Spleen (tissue), 7 donors: ENCODE data around the gene PTMA.

Experiments
- POLR2A ChIP-seq, 3 donors: fragments of 450-650 bp; IDR thresholded peaks; one replicate each; pipeline ENCODE4 v1.5.1; 2017; ENCODE audit warnings: antibody characterized with exemption in 3 of 3, mild to moderate bottlenecking in 1 of 3
- TF ChIP-seq, protein P1 (sequence below), 11 experiments: fragments of 200-600 bp in 7 of 11; fragments of 450-650 bp in 4 of 11; sonication (generic) in 4 of 11; IDR thresholded peaks in 8 of 11; conservative IDR thresholded peaks in 3 of 11; 1 replicate in 7 of 11; 2 replicates in 4 of 11; pipeline versions ENCODE4 v1.4.0 to v1.8.0; 2016 to 2021; ENCODE audit warnings: antibody characterized with exemption in 11 of 11, inconsistent platforms in 4 of 11, mild to moderate bottlenecking in 1 of 11
- donor health status: DM: no; HTN: no; CAD: no; lungs with moderate emphysema.
- donor health status: DM: no; HTN: no; CAD: no.
- donor health status: DM: no; HTN: no; CAD: no.

DNA sequence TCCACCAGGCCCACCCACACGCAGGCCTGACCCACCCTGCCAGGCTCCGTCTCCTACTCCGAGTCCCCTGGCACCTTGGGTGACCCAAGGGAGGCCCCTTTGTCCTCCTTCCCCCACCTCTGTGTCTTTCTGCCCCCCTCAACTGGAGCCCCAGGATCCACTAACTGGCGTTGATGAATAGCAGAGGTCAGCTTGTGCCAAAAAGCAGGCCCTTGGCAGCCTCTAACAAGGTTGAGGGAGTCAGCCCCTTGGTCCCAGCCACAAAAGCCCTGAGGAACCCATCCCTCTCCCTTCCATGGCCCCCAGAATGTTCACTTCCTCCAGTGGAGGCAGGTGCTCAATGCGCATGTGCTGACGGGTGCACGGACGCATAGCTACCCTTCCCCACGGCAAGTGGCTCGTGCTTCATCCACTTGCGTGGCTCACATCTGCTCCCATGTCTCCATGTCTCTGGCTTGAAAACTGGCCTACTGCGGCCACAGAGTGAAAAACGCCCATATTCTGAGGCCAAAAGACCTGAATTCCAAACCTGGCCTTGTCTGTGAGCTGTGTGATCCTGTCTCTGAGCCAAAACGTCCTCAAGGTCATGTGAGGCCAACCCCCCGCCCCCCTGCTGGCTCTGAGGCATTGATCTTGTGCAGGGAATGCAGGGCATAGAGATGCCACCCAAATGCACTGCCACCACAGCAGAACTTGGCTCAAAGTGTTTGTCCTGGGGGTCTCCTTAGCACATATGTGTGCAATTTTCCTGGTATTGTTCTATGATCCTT, 19.0 kb upstream of the PTMA start:
- TF ChIP-seq, protein P1, sequence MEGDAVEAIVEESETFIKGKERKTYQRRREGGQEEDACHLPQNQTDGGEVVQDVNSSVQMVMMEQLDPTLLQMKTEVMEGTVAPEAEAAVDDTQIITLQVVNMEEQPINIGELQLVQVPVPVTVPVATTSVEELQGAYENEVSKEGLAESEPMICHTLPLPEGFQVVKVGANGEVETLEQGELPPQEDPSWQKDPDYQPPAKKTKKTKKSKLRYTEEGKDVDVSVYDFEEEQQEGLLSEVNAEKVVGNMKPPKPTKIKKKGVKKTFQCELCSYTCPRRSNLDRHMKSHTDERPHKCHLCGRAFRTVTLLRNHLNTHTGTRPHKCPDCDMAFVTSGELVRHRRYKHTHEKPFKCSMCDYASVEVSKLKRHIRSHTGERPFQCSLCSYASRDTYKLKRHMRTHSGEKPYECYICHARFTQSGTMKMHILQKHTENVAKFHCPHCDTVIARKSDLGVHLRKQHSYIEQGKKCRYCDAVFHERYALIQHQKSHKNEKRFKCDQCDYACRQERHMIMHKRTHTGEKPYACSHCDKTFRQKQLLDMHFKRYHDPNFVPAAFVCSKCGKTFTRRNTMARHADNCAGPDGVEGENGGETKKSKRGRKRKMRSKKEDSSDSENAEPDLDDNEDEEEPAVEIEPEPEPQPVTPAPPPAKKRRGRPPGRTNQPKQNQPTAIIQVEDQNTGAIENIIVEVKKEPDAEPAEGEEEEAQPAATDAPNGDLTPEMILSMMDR (IDR thresholded peaks at IDR 0.05 in 8 of 11, conservative IDR thresholded peaks at IDR 0.05 in 3 of 11), result no peak
- TF ChIP-seq POLR2A (IDR thresholded peaks at IDR 0.05), result no peak
